OCI-LY7 (cell line): ENCODE results near the gene RFFL. TPM values are rescaled to one million over a fixed set of nuclear protein-coding genes. Genes with fewer than 3 reads are reported as not detected.

Experiments used
- BruUV-seq: library from RNA; stranded (reverse); fragments of 400-500 nt; replicated peaks from 2 replicates; lab custom pipeline; 2021; lab: Mats Ljungman, UMichigan
- CTCF ChIA-PET: fragments of 300-600 bp; sonication (Branson Sonifier 250); formaldehyde crosslinking; loops from one replicate; lab custom pipeline; 2022; ENCODE audit warnings: antibody characterized with exemption; ENCODE audit not compliant: unreplicated experiment; lab: Charles Lee
- POLR2A ChIA-PET: fragments of 300-600 bp; sonication (Branson Sonifier 250); formaldehyde crosslinking; loops from one replicate; lab custom pipeline; 2022; ENCODE audit warnings: antibody characterized with exemption; lab: Charles Lee
- DNase-seq: peaks from one replicate; pipeline ENCODE4 v3.0.0-alpha.2; 2015; ENCODE audit warnings: low spot score
- H2AFZ ChIP-seq: fragments of 200-600 bp; sonication (generic), shearing (Covaris generic); 2 replicates; pipeline ENCODE4 v1.6.1; 2014; ENCODE audit warnings: mild to moderate bottlenecking, antibody characterized with exemption, low read length, moderate library complexity
- H3K27ac ChIP-seq: fragments of 200-600 bp; sonication (generic); 2 replicates; pipeline ENCODE4 v1.5.1; 2014; ENCODE audit warnings: mixed run types, low read depth, mild to moderate bottlenecking, moderate library complexity, low read length, inconsistent platforms; ENCODE audit not compliant: poor library complexity, severe bottlenecking
- H3K36me3 ChIP-seq: fragments of 200-600 bp; sonication (generic); 2 replicates; pipeline ENCODE4 v1.6.1; 2014; ENCODE audit warnings: mild to moderate bottlenecking, antibody characterized with exemption, low read length, moderate library complexity, mixed read lengths; ENCODE audit not compliant: insufficient read depth
- H3K4me1 ChIP-seq: fragments of 200-600 bp; sonication (generic); 2 replicates; pipeline ENCODE4 v1.5.1; 2014; ENCODE audit warnings: mild to moderate bottlenecking, low read length; ENCODE audit not compliant: insufficient read depth, poor library complexity, severe bottlenecking
- H3K4me2 ChIP-seq: fragments of 200-600 bp; sonication (generic); 2 replicates; pipeline ENCODE4 v1.6.1; 2014; ENCODE audit warnings: mild to moderate bottlenecking, low read length
- H3K4me3 ChIP-seq: fragments of 200-600 bp; sonication (generic); 2 replicates; pipeline ENCODE4 v1.5.1; 2014; ENCODE audit warnings: mild to moderate bottlenecking, low read depth, low read length; ENCODE audit not compliant: poor library complexity, severe bottlenecking
- H3K79me2 ChIP-seq: fragments of 200-600 bp; sonication (generic); 2 replicates; pipeline ENCODE4 v1.6.1; 2016; ENCODE audit warnings: low read depth, mild to moderate bottlenecking, low read length, moderate library complexity, mixed read lengths; ENCODE audit not compliant: insufficient read depth
- H3K9me2 ChIP-seq: fragments of 200-600 bp; sonication (generic); 2 replicates; pipeline ENCODE4 v1.6.1; 2016; ENCODE audit warnings: mild to moderate bottlenecking, low read length, mixed read lengths; ENCODE audit not compliant: insufficient read depth
- H3K9me3 ChIP-seq: fragments of 200-600 bp; sonication (generic); 2 replicates; pipeline ENCODE4 v1.6.1; 2014; ENCODE audit warnings: mild to moderate bottlenecking, mixed run types, low read length, mixed read lengths
- H4K20me1 ChIP-seq: fragments of 200-600 bp; sonication (generic); 2 replicates; pipeline ENCODE4 v1.6.1; 2014; ENCODE audit warnings: mild to moderate bottlenecking, antibody characterized with exemption, low read length, moderate library complexity, mixed read lengths; ENCODE audit not compliant: insufficient read depth
- EZH2phosphoT487 ChIP-seq: fragments of 200-600 bp; sonication (generic); IDR thresholded peaks from 2 replicates; pipeline ENCODE4 v1.6.1; 2018; ENCODE audit warnings: low read depth, borderline replicate concordance, mild to moderate bottlenecking, mixed run types, antibody characterized with exemption, low read length, moderate library complexity, mixed read lengths
- intact Hi-C: fragments of 100-400 bp; cut with micrococcal nuclease; formaldehyde crosslinking; loops from one replicate; pipeline ENCODE4 v1.10.0; 2022; ENCODE audit not compliant: unreplicated experiment
- total RNA-seq, 2 experiments: library from RNA; depleted of rRNA in 1 of 2; stranded (reverse); fragments of >200 nt in 1 of 2; shearing (Covaris generic) in 1 of 2; gene quantifications; 2 replicates each; pipeline ENCODE4 v1.2.3, GENCODE V29; 2014 to 2022
- TF ChIP-seq, protein P1 (sequence below): fragments of 200-600 bp; sonication (generic); conservative IDR thresholded peaks from 2 replicates; pipeline ENCODE4 v1.5.1; 2014; ENCODE audit warnings: mild to moderate bottlenecking, antibody characterized with exemption, low read length, moderate library complexity, mixed read lengths

The RFFL gene
- total RNA-seq, 2 experiments from 2014 or later: 15.6 to 16.1 TPM

GRCh38 chr17:34998205-34998604, 65.3 kb downstream of the RFFL start:
- Histone ChIP-seq H2AFZ (no peak overlapping the region), H3K4me2 (no peak overlapping the region), H3K27ac (no peak overlapping the region), H3K4me1 (no peaks in the 10 kb centered on the region), H3K36me3 (peaks cover 87% of the 10 kb centered on the region), H4K20me1 (no peaks in the 10 kb centered on the region), H3K4me3 (no peak overlapping the region), H3K9me3 (no peaks in the 10 kb centered on the region), H3K9me2 (no peaks in the 10 kb centered on the region), H3K79me2 (no peaks in the 10 kb centered on the region)
- intact Hi-C loops: loop anchor here (2.0 kb wide), 2 partner anchors 91 to 121 kb away; partner anchors contain the start of gene RAD51D
- TF ChIP-seq, protein P1, sequence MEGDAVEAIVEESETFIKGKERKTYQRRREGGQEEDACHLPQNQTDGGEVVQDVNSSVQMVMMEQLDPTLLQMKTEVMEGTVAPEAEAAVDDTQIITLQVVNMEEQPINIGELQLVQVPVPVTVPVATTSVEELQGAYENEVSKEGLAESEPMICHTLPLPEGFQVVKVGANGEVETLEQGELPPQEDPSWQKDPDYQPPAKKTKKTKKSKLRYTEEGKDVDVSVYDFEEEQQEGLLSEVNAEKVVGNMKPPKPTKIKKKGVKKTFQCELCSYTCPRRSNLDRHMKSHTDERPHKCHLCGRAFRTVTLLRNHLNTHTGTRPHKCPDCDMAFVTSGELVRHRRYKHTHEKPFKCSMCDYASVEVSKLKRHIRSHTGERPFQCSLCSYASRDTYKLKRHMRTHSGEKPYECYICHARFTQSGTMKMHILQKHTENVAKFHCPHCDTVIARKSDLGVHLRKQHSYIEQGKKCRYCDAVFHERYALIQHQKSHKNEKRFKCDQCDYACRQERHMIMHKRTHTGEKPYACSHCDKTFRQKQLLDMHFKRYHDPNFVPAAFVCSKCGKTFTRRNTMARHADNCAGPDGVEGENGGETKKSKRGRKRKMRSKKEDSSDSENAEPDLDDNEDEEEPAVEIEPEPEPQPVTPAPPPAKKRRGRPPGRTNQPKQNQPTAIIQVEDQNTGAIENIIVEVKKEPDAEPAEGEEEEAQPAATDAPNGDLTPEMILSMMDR: peak; percentile 81
- TF ChIP-seq EZH2phosphoT487: no peak
- BruUV-seq: no TSS peak
- ChIA-PET CTCF (no interaction called here), POLR2A (no interaction called here)
- DNase-seq: peak; percentile 63

DNA sequence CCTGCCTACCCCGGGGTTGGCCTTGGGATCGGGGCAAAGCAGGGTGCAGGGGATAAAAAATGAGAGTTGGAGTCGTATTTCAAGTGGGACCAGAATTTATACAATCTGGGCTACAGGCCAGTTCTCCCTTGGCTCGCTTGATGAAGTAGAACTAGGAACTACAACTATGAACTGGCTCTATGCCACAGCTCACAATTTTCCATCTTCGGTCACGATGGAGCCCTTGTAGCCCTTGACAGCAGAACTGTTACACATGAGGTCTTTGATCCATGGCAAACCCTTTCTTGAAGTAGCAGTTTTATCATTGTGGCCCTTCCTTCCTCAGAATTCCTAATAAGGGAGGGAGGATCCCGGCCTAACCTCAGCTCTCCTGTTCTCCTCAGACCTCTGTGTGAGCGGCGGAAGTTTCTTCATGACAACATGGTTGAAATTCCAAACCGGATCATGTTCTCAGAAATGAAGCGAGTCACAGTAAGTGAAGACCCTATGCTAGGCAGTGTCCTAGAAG, 66.1 kb downstream of the RFFL start:
- Histone ChIP-seq H3K9me2 (no peaks in the 10 kb centered on the region), H3K27ac (no peak overlapping the region), H2AFZ (no peak overlapping the region), H4K20me1 (no peaks in the 10 kb centered on the region), H3K36me3 (peaks cover 90% of the 10 kb centered on the region), H3K79me2 (no peaks in the 10 kb centered on the region), H3K4me1 (no peaks in the 10 kb centered on the region), H3K4me3 (no peak overlapping the region), H3K4me2 (no peak overlapping the region), H3K9me3 (no peaks in the 10 kb centered on the region)
- intact Hi-C loops: no loop called here
- no peak for DNase-seq
- CTCF ChIA-PET: no interaction called here
- BruUV-seq: no TSS peak
- POLR2A ChIA-PET: no interaction called here
- TF ChIP-seq, protein P1: no peak
- no peak for TF ChIP-seq EZH2phosphoT487

- ChIA-PET CTCF (no interaction called here), POLR2A (no interaction called here)
- no peak for DNase-seq
- intact Hi-C loops: no loop called here
- no peak for TF ChIP-seq EZH2phosphoT487
- TF ChIP-seq, protein P1: no peak
- H3K4me3 ChIP-seq: no peak overlapping the region
- H4K20me1 ChIP-seq: no peaks in the 10 kb centered on the region
- H3K79me2 ChIP-seq: no peaks in the 10 kb centered on the region
- H3K4me1 ChIP-seq: no peaks in the 10 kb centered on the region
- no TSS peak for BruUV-seq
- H3K4me2 ChIP-seq: no peak overlapping the region
- no peak overlapping the region for H3K27ac ChIP-seq
- no peaks in the 10 kb centered on the region for H3K9me2 ChIP-seq
- H3K9me3 ChIP-seq: no peaks in the 10 kb centered on the region
- H2AFZ ChIP-seq: no peak overlapping the region
- H3K36me3 ChIP-seq: peaks cover 90% of the 10 kb centered on the region
Measured at GRCh38 chr17:34996422-34997285, 66.9 kb downstream of the RFFL start.
